Loucy (cell line): ENCODE measurements around the gene AFF3.

ENCODE experiments used
- CTCF ChIP-seq: fragments of 200-600 bp; sonication (generic); conservative IDR thresholded peaks from 2 replicates; pipeline ENCODE4 v1.5.1; 2014; ENCODE audit warnings: mild to moderate bottlenecking, antibody characterized with exemption, low read length
- EZH2phosphoT487 ChIP-seq: fragments of 200-600 bp; IDR thresholded peaks from 2 replicates; pipeline ENCODE4 v1.6.1; 2018; ENCODE audit warnings: antibody characterized with exemption, mild to moderate bottlenecking, moderate library complexity, borderline replicate concordance

DNA sequence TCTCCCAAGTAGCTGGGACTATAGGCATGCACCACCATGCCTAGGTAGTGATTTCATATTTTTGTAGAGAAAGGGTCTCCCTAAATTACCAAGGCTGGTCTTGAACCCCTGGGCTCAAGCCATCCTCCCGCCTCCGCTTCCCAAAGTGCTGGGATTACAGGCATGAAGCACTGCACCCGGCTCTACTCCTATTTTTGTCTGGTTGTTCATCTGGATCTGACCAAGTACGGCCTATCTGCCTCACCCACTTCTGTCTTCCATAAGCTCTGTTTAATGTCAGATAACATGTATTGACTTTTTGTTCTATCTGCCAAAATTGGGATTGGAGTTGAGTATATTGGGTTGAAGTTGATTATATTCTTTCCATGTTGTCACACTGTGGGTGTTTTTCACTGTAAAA is 198.4 kb downstream of the AFF3 start:
- TF ChIP-seq CTCF (no peak), EZH2phosphoT487 (no peak)
